Pancreas (tissue), 10 donors: ENCODE results near the gene MCC. TPM values are rescaled to one million over a fixed set of nuclear protein-coding genes. Genes with fewer than 3 reads are reported as not detected.

Experiments
- ATAC-seq, 4 donors: fragments of 200-7000 bp; cut with Tn5 transposase; one replicate each; pipeline versions ENCODE4 v1.8.0 to v1.9.1; 2020; ENCODE audit warnings: mild to moderate bottlenecking in 4 of 4, moderate library complexity in 4 of 4
- DNase-seq, 6 donors: peaks; one replicate each; pipeline ENCODE4 v3.0.0-alpha.2; 2020
- FAIRE-seq: peaks from 2 replicates; lab custom pipeline; 2012; peaks lifted over from hg19 to GRCh38; lab: Jason Lieb, UNC
- H3K27ac ChIP-seq, 4 donors: fragments of 200-600 bp; sonication (generic); 1 replicate in 3 of 4; 2 replicates in 1 of 4; pipeline versions ENCODE4 v1.5.0 to v1.8.0; 2020
- H3K27me3 ChIP-seq, 4 donors: fragments of 200-600 bp; one replicate each; pipeline ENCODE4 v1.8.0; 2021
- H3K36me3 ChIP-seq, 3 donors: fragments of 200-600 bp; sonication (generic) in 1 of 3; one replicate each; pipeline versions ENCODE4 v1.5.0 to v1.8.0; 2020 to 2021
- H3K4me1 ChIP-seq, 3 donors: fragments of 200-600 bp; one replicate each; pipeline ENCODE4 v1.8.0; 2021
- H3K4me3 ChIP-seq, 4 donors: fragments of 200-600 bp; sonication (generic) in 2 of 4; one replicate each; pipeline versions ENCODE4 v1.5.0 to v1.8.0; 2020 to 2021
- H3K9me3 ChIP-seq, 4 donors: fragments of 200-600 bp; one replicate each; pipeline ENCODE4 v1.8.0; 2021
- WGBS, 2 donors: extraction: QIAGEN DNeasy Blood & Tissue Kit; methylation state at CpG; one replicate each; pipeline ENCODE4 v1.1.7; 2013; 5-methylcytosine and 5-hydroxymethylcytosine counted together
- intact Hi-C, 3 donors: fragments of 100-400 bp; cut with DNase I; formaldehyde crosslinking; loops; one replicate each; pipeline versions ENCODE4 v1.11.1 to v1.14.2; 2022
- polyA plus RNA-seq, 2 donors: library from polyadenylated mRNA; stranded (reverse); fragments of 200-250 nt; gene quantifications; one replicate each; pipeline ENCODE4 v1.2.3, GENCODE V29; 2013
- total RNA-seq, 6 donors: library from RNA; stranded (reverse); fragmentation: NEBNext Ultra II Directional in 4 of 6; extraction: Animal tissue kit (Norgen Biotek cat#: 25700) in 4 of 6; gene quantifications; one replicate each; pipeline versions ENCODE4 v1.2.1 to v1.2.4, GENCODE V29; 2021 to 2023
- TF ChIP-seq, protein P1 (sequence below), 4 donors: fragments of 200-600 bp; sonication (generic) in 3 of 4; IDR thresholded peaks; one replicate each; pipeline versions ENCODE4 v1.5.0 to v1.8.0; 2021; ENCODE audit warnings: antibody characterized with exemption in 4 of 4
- donor health status: healthy with polysubstance abuse.
- donor health status: DM: no; HTN: no; CAD: no; lungs with moderate emphysema.
- donor health status: DM: no; HTN: no; CAD: no.
- donor health status: control.
- donor health status: control.
- donor health status: Bipolar disorder and iron deficiency.
- donor health status: DM: yes; HTN: yes; CAD: no.
- donor health status: DM: no; HTN: no; CAD: no.
- donor health status: DM: no; HTN: no; CAD: no.
- donor health status: DM: yes; HTN: yes; CAD: no.

MCC gene
- total and polyA plus RNA-seq, 8 donors: 1.3 to 8.3 (median 4.0) TPM

DNA sequence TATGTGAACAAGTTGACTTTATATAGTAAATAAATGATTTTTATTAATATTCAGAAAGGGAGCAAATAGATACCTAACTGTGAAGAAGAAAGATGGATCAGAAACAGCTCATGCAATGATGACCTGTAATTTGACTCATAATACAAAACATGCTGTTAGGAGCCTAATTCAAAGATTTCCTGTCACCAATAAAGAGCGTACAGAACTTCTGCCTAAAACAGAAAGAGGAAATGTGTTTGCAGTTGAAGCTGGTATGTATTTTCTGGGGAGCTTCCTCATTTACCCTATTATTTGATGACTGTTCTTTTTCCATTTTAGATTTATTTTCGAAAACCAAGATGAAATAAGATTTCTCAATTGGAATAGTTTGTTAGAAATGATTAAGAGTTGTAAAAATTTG lies 36.7 kb upstream of the MCC start:
- no peak for DNase-seq
- TF ChIP-seq, protein P1, sequence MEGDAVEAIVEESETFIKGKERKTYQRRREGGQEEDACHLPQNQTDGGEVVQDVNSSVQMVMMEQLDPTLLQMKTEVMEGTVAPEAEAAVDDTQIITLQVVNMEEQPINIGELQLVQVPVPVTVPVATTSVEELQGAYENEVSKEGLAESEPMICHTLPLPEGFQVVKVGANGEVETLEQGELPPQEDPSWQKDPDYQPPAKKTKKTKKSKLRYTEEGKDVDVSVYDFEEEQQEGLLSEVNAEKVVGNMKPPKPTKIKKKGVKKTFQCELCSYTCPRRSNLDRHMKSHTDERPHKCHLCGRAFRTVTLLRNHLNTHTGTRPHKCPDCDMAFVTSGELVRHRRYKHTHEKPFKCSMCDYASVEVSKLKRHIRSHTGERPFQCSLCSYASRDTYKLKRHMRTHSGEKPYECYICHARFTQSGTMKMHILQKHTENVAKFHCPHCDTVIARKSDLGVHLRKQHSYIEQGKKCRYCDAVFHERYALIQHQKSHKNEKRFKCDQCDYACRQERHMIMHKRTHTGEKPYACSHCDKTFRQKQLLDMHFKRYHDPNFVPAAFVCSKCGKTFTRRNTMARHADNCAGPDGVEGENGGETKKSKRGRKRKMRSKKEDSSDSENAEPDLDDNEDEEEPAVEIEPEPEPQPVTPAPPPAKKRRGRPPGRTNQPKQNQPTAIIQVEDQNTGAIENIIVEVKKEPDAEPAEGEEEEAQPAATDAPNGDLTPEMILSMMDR (IDR thresholded peaks at IDR 0.05): no peak
- ATAC-seq: peak in 2 of 4 donors; percentile 42 to 54
- no peak overlapping the region for H3K4me3 ChIP-seq
- H3K9me3 ChIP-seq: no peaks in the 10 kb centered on the region
- no peak for FAIRE-seq
- no peaks in the 10 kb centered on the region for H3K27me3 ChIP-seq
- peaks cover 0 to 10% (median 0%) of the 10 kb centered on the region in 3 donors for H3K4me1 ChIP-seq
- no peaks in the 10 kb centered on the region for H3K36me3 ChIP-seq
- intact Hi-C loops: no loop called here
- H3K27ac ChIP-seq: no peak overlapping the region
- 84 to 90% methylated on average over 2 of the region's 2 CpGs for WGBS, 2 donors

DNA sequence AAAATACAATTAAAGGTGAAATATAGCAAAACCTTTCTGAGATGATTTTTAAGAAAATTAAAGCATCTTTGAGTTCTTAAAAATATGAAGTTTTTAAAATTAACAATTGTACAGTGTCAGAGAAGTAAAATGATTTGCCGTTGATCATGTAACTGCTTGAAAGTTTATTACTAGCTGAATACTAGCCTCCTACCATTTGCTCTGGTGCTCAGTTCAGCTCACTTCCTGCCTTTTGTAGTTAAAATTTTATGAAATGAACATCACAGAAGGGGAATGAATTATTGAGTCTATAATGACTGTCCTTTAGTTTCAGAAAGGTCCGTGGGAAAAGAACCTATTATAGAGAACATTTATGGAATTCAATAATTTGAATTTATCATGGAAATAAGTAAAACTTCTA lies 34.9 kb upstream of the MCC start:
- intact Hi-C loops: no loop called here
- TF ChIP-seq, protein P1 (IDR thresholded peaks at IDR 0.05): no peak
- no peak for ATAC-seq
- H3K9me3 ChIP-seq: no peaks in the 10 kb centered on the region
- no peak for FAIRE-seq
- WGBS, 2 donors: 68 to 77% methylated on average over 2 of the region's 2 CpGs
- no peaks in the 10 kb centered on the region for H3K27me3 ChIP-seq
- no peak for DNase-seq
- no peak overlapping the region for H3K27ac ChIP-seq
- peaks cover 0 to 10% (median 0%) of the 10 kb centered on the region in 3 donors for H3K4me1 ChIP-seq
- no peak overlapping the region for H3K4me3 ChIP-seq
- H3K36me3 ChIP-seq: no peaks in the 10 kb centered on the region

DNA sequence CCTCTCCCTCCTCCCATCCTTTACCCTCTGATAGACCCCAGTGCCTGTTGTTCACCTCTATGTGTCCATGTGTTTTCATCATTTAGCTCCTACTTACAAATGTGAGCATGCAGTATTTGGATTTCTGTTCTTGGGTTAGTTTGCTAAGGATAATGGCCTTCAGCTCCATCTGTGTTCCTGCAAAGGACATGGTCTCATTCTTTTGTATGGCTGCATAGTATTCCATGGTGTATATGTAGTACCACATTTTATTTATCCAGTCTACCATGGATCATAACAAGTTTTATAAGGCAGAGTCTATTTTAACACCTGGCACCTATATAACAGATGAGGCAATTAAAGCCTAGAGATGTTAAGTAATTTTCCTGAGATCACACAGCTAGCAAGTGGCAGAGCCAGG lies 32.6 kb upstream of the MCC start:
- TF ChIP-seq, protein P1 (IDR thresholded peaks at IDR 0.05): no peak
- Histone ChIP-seq H3K27me3 (no peaks in the 10 kb centered on the region), H3K9me3 (no peaks in the 10 kb centered on the region), H3K27ac (no peak overlapping the region), H3K4me3 (no peak overlapping the region), H3K36me3 (no peaks in the 10 kb centered on the region), H3K4me1 (peaks cover 0 to 10% (median 0%) of the 10 kb centered on the region in 3 donors)
- DNase-seq (no peak), FAIRE-seq (no peak), ATAC-seq (no peak)
- intact Hi-C loops: no loop called here

DNA sequence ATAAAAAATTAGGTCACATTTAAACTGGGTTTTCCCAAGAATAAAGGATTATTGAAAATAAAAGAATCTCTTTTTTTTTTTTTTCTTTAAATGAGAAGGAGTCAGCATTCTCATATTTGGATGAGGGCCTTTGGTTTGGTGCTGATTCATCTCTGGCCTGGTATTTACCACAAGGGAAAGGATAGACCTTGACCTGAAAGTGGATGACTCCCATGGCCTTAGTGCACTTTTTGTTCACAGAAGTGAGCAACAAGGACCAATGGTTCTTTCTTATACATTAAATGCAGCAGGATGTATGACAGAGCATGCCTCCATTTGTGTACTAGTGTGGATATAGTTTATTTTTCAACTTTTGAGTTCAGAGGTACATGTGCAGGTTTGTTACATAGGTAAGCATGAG lies 32.2 kb upstream of the MCC start:
- Histone ChIP-seq H3K9me3 (no peaks in the 10 kb centered on the region), H3K27me3 (no peaks in the 10 kb centered on the region), H3K4me1 (peaks cover 0 to 10% (median 0%) of the 10 kb centered on the region in 3 donors), H3K36me3 (no peaks in the 10 kb centered on the region), H3K27ac (no peak overlapping the region), H3K4me3 (no peak overlapping the region)
- DNase-seq: no peak
- TF ChIP-seq, protein P1 (IDR thresholded peaks at IDR 0.05): no peak
- ATAC-seq: no peak
- FAIRE-seq: no peak
- intact Hi-C loops: no loop called here

DNA sequence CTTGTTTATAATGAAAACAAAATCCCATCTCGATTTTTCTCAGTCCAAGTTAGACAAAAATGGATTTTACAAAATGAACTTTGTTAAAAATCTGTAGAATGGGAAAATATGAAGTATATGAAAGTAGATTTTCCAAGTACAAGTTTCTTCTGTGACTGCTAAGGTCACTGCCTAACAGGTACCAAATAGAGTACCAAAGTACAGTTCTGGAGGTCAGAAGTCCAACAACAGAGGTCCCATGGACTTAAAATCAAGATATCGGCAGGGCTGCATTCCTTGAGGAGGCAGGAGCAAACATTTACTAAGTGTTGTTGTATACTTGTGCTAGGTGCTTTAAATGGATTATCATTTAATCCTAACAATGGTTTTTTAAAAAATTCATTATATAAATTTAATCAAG lies 31.2 kb upstream of the MCC start:
- FAIRE-seq: no peak
- 67 to 74% methylated on average over 2 of the region's 2 CpGs for WGBS, 2 donors
- intact Hi-C loops: no loop called here

More for the DNA sequence above, 31.2 kb upstream of the MCC start:
- H3K9me3 ChIP-seq: no peaks in the 10 kb centered on the region
- no peak for DNase-seq
- H3K36me3 ChIP-seq: no peaks in the 10 kb centered on the region
- H3K4me3 ChIP-seq: no peak overlapping the region
- ATAC-seq: no peak
- TF ChIP-seq, protein P1 (IDR thresholded peaks at IDR 0.05): no peak
- peaks cover 0 to 12% (median 0%) of the 10 kb centered on the region in 3 donors for H3K4me1 ChIP-seq
- H3K27me3 ChIP-seq: no peaks in the 10 kb centered on the region
- no peak overlapping the region for H3K27ac ChIP-seq
